Nephron (organoid): ENCODE results near the gene TFF2.

Experiments used
- H3K27ac Mint-ChIP-seq, 3 experiments: 2 replicates each; pipeline ENCODE4 v1.8.0; 2020; ENCODE audit warnings: mixed read lengths in 3 of 3, mild to moderate bottlenecking in 2 of 3, moderate library complexity in 1 of 3
- H3K27me3 Mint-ChIP-seq: 2 replicates; pipeline ENCODE4 v1.8.0; 2021; ENCODE audit warnings: low read depth, mild to moderate bottlenecking, moderate library complexity, mixed read lengths
- H3K36me3 Mint-ChIP-seq: 2 replicates; pipeline ENCODE4 v1.8.0; 2020; ENCODE audit warnings: low read depth, mixed read lengths
- H3K4me1 Mint-ChIP-seq: 2 replicates; pipeline ENCODE4 v1.8.0; 2020; ENCODE audit warnings: mixed read lengths
- H3K4me3 Mint-ChIP-seq, 3 experiments: 2 replicates each; pipeline ENCODE4 v1.8.0; 2020; ENCODE audit warnings: mild to moderate bottlenecking in 3 of 3, mixed read lengths in 3 of 3, moderate library complexity in 2 of 3
- H3K9me3 Mint-ChIP-seq: 2 replicates; pipeline ENCODE4 v1.8.0; 2020; ENCODE audit warnings: mixed read lengths
- TF ChIP-seq, protein P1 (sequence below), 3 experiments: fragments of 200-600 bp; sonication (generic); IDR thresholded peaks; one replicate each; pipeline ENCODE4 v1.5.0; 2021; ENCODE audit warnings: antibody characterized with exemption in 3 of 3; ENCODE audit not compliant: unreplicated experiment in 3 of 3

The TFF2 gene

GRCh38 chr21:42390696-42391095 is 39.9 kb upstream of the TFF2 start:
- no peak overlapping the region for H3K4me3 Mint-ChIP-seq
- H3K27me3 Mint-ChIP-seq = peaks cover 15% of the 10 kb centered on the region
- TF ChIP-seq, protein P1, sequence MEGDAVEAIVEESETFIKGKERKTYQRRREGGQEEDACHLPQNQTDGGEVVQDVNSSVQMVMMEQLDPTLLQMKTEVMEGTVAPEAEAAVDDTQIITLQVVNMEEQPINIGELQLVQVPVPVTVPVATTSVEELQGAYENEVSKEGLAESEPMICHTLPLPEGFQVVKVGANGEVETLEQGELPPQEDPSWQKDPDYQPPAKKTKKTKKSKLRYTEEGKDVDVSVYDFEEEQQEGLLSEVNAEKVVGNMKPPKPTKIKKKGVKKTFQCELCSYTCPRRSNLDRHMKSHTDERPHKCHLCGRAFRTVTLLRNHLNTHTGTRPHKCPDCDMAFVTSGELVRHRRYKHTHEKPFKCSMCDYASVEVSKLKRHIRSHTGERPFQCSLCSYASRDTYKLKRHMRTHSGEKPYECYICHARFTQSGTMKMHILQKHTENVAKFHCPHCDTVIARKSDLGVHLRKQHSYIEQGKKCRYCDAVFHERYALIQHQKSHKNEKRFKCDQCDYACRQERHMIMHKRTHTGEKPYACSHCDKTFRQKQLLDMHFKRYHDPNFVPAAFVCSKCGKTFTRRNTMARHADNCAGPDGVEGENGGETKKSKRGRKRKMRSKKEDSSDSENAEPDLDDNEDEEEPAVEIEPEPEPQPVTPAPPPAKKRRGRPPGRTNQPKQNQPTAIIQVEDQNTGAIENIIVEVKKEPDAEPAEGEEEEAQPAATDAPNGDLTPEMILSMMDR (IDR thresholded peaks at IDR 0.05; ENCODE audit: unreplicated experiment in 3 of 3) = no peak
- no peak overlapping the region for H3K27ac Mint-ChIP-seq
- H3K36me3 Mint-ChIP-seq = no peaks in the 10 kb centered on the region
- H3K4me1 Mint-ChIP-seq = peaks cover 27% of the 10 kb centered on the region
- peaks cover 3% of the 10 kb centered on the region for H3K9me3 Mint-ChIP-seq

- Mint-ChIP-seq H3K9me3 (peaks cover 3% of the 10 kb centered on the region), H3K27ac (no peak overlapping the region), H3K4me3 (no peak overlapping the region), H3K36me3 (no peaks in the 10 kb centered on the region), H3K27me3 (peaks cover 14% of the 10 kb centered on the region), H3K4me1 (peaks cover 27% of the 10 kb centered on the region)
- TF ChIP-seq, protein P1 (IDR thresholded peaks at IDR 0.05; ENCODE audit: unreplicated experiment in 3 of 3) = no peak
These were observed 39.4 kb upstream of the TFF2 start for GRCh38 chr21:42390193-42390592.

- Mint-ChIP-seq H3K4me1 (peaks cover 27% of the 10 kb centered on the region), H3K9me3 (peaks cover 5% of the 10 kb centered on the region), H3K27ac (peak overlapping the region in 1 of 3 experiments; percentile 79), H3K36me3 (no peaks in the 10 kb centered on the region), H3K4me3 (no peak overlapping the region), H3K27me3 (peaks cover 11% of the 10 kb centered on the region)
- TF ChIP-seq, protein P1 (IDR thresholded peaks at IDR 0.05; ENCODE audit: unreplicated experiment in 3 of 3) = no peak
These were observed 38.6 kb upstream of the TFF2 start for GRCh38 chr21:42389449-42389835.

GRCh38 chr21:42388740-42389448 is 38.1 kb upstream of the TFF2 start:
- H3K27me3 Mint-ChIP-seq = peaks cover 10% of the 10 kb centered on the region
- TF ChIP-seq, protein P1 (IDR thresholded peaks at IDR 0.05; ENCODE audit: unreplicated experiment in 3 of 3) = no peak
- no peak overlapping the region for H3K4me3 Mint-ChIP-seq
- H3K9me3 Mint-ChIP-seq = peaks cover 5% of the 10 kb centered on the region
- no peaks in the 10 kb centered on the region for H3K36me3 Mint-ChIP-seq
- H3K4me1 Mint-ChIP-seq = peaks cover 27% of the 10 kb centered on the region
- peak overlapping the region in 2 of 3 experiments; percentile 15 to 79 for H3K27ac Mint-ChIP-seq

DNA sequence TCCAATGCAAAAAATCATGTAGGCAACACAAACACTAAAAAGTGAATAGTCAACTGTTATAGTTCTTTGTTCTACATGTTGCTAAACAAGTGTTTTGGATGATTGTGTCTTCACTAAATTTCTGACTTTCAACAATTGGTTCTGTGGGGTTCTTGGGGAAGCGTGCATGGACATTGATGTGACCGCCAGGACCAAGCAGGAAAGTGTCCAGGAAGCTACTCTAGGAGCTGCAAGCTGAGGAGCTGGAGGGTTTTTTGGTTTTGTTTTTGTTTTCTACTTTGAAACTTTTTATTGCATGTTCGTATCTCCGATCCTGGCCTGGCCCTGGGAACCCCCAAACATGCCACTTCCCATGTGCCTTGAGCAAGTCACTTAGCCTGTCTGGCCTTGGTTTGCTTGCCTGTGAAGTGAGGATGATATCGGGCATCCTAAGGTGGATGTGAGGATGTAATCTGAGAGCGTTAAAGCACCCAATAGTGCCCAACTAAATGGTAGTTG is 37.1 kb upstream of the TFF2 start:
- TF ChIP-seq, protein P1 (IDR thresholded peaks at IDR 0.05; ENCODE audit: unreplicated experiment in 3 of 3) = no peak
- Mint-ChIP-seq H3K27ac (peak overlapping the region in 1 of 3 experiments; percentile 85), H3K9me3 (peaks cover 5% of the 10 kb centered on the region), H3K36me3 (no peaks in the 10 kb centered on the region), H3K4me3 (no peak overlapping the region), H3K27me3 (peaks cover 10% of the 10 kb centered on the region), H3K4me1 (peaks cover 27% of the 10 kb centered on the region)

- Mint-ChIP-seq H3K4me1 (peaks cover 27% of the 10 kb centered on the region), H3K36me3 (no peaks in the 10 kb centered on the region), H3K27me3 (peaks cover 10% of the 10 kb centered on the region), H3K9me3 (peaks cover 10% of the 10 kb centered on the region), H3K27ac (peak overlapping the region in 2 of 3 experiments; percentile 2 to 85), H3K4me3 (no peak overlapping the region)
- TF ChIP-seq, protein P1 (IDR thresholded peaks at IDR 0.05; ENCODE audit: unreplicated experiment in 3 of 3) = no peak
These were observed 36.4 kb upstream of the TFF2 start for GRCh38 chr21:42387164-42387563.
